Fibroblast of the aortic adventitia (primary cell): Measurements from ENCODE around the gene GAPDH. TPM values are rescaled to one million over a fixed set of nuclear protein-coding genes. Genes with fewer than 3 reads are reported as not detected.
A peak's percentile ranks its signal among the peaks of the same experiment; 100 is the strongest.
"Not testable (repeated sequence)": the region's sequence is repeated elsewhere in the genome, so short reads cannot be mapped to it uniquely, and the experiment has no call there.

Experiments
- DNase-seq: peaks from one replicate; pipeline ENCODE4 v3.0.0-alpha.2; 2010; ENCODE audit warnings: low read depth
- H3K4me3 ChIP-seq: 2 replicates; pipeline ENCODE4 v1.5.1; 2011; ENCODE audit warnings: low read depth, mild to moderate bottlenecking, control low read depth, low read length, moderate library complexity
- CTCF ChIP-seq: IDR thresholded peaks from 2 replicates; pipeline ENCODE4 v1.5.1; 2011; ENCODE audit warnings: mild to moderate bottlenecking, low read length, control low read depth, inconsistent platforms; ENCODE audit not compliant: insufficient read depth
- small RNA-seq: library from RNA; depleted of rRNA; stranded (forward); fragments of <200 nt; gene quantifications from one replicate; pipeline ENCODE3, GENCODE V24; 2012
- total RNA-seq: library from RNA; depleted of rRNA; stranded (reverse); fragments of >200 nt; gene quantifications from 2 replicates; pipeline ENCODE4 v1.2.3, GENCODE V29; 2012; ENCODE audit warnings: low replicate concordance

GAPDH gene
- total RNA-seq, 1 donor: 5,776 TPM

- TF ChIP-seq CTCF: no peak
- no peak for DNase-seq
- H3K4me3 ChIP-seq: no peak overlapping the region
Observed at GRCh38 chr12:6584293-6584692, 50.0 kb downstream of the GAPDH start.

DNA sequence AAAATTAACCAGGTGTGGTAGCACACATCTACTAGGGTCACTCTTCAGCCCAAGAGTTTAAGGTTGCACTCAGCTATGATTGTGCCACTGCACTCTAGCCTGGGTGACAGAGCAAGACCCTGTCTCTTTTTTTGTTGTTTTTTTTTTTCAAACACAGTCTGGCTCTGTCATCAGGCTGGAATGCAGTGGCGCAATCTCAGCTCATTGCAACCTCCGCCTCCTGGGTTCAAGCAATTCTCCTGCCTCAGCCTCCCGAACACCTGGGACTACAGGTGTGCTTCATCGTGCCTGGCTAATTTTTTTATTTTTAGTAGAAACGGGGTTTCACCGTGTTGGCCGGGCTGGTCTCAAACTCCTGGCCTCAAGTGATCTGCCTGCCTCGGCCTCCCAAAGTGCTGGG lies 52.3 kb downstream of the GAPDH start:
- not testable (repeated sequence) for DNase-seq, H3K4me3 ChIP-seq

Small RNAs within 50 kb of the gene (small RNA-seq; reads per million reads assigned to genes)
- 41.1 reads per million, percentile 97 among the genes with 10 or more reads in this experiment for gene SCARNA11

Other genes with a start within 250 kb of the GAPDH start
- gene PLEKHG6, start 223.8 kb upstream of the GAPDH start, total RNA-seq: not detected in 2 replicates
- gene TNFRSF1A, start 192.4 kb upstream of the GAPDH start, total RNA-seq: 146 and 207 TPM in 2 replicates
- under 0.01 TPM in 1 of 2 replicates, not detected in the other for gene SCNN1A, start 159.0 kb upstream of the GAPDH start, total RNA-seq
- gene LTBR, start 150.4 kb upstream of the GAPDH start, total RNA-seq: 71.8 and 93.7 TPM in 2 replicates
- gene CD27, start 89.6 kb upstream of the GAPDH start, total RNA-seq: 0.18 TPM in 1 of 2 replicates, not detected in the other
- gene TAPBPL, start 82.5 kb upstream of the GAPDH start, total RNA-seq: 8.9 and 19.7 TPM in 2 replicates
- 9.0 and 26.6 TPM in 2 replicates for gene VAMP1, start 63.8 kb upstream of the GAPDH start, total RNA-seq
- gene MRPL51, start 41.3 kb upstream of the GAPDH start, total RNA-seq: 113 and 167 TPM in 2 replicates
- 43.1 and 45.1 TPM in 2 replicates for gene NCAPD2, start 40.4 kb upstream of the GAPDH start, total RNA-seq
- gene IFFO1, start 21.5 kb downstream of the GAPDH start, total RNA-seq: 12.7 and 17.2 TPM in 2 replicates
- 24.0 and 54.6 TPM in 2 replicates for gene NOP2, start 33.8 kb downstream of the GAPDH start, total RNA-seq
- gene CHD4, start 72.9 kb downstream of the GAPDH start, total RNA-seq: 161 and 462 TPM in 2 replicates
- gene LPAR5, start 101.4 kb downstream of the GAPDH start, total RNA-seq: not detected in 2 replicates
- 0.36 and 0.49 TPM in 2 replicates for gene ACRBP, start 112.9 kb downstream of the GAPDH start, total RNA-seq
- 34.1 and 51.2 TPM in 2 replicates for gene ING4, start 128.6 kb downstream of the GAPDH start, total RNA-seq
- gene ZNF384, start 154.9 kb downstream of the GAPDH start, total RNA-seq: 17.7 and 29.5 TPM in 2 replicates
- gene PIANP, start 166.3 kb downstream of the GAPDH start, total RNA-seq: 0.45 TPM in 1 of 2 replicates, not detected in the other
- 71.1 and 86.0 TPM in 2 replicates for gene COPS7A, start 189.5 kb downstream of the GAPDH start, total RNA-seq
- 29.5 and 104 TPM in 2 replicates for gene MLF2, start 218.6 kb downstream of the GAPDH start, total RNA-seq
- 61.6 and 575 TPM in 2 replicates for gene PTMS, start 231.8 kb downstream of the GAPDH start, total RNA-seq
- gene LAG3, start 238.0 kb downstream of the GAPDH start, total RNA-seq: 0.16 TPM in 1 of 2 replicates, not detected in the other